Sigmoid colon (tissue), 4 donors: Measurements from ENCODE around the gene DAZAP2.

ENCODE experiments used
- EP300 ChIP-seq, 4 donors: sonication (generic); formaldehyde crosslinking; IDR thresholded peaks; one replicate each; pipeline ENCODE4 v1.6.1; 2017; ENCODE audit warnings: antibody characterized with exemption in 4 of 4
- POLR2A ChIP-seq, 2 donors: fragments of 450-650 bp; IDR thresholded peaks; one replicate each; pipeline ENCODE4 v1.6.1; 2016; ENCODE audit warnings: antibody characterized with exemption in 2 of 2, mild to moderate bottlenecking in 2 of 2, moderate library complexity in 2 of 2
- POLR2AphosphoS5 ChIP-seq, 4 donors: sonication (generic); formaldehyde crosslinking; IDR thresholded peaks; one replicate each; pipeline ENCODE4 v1.6.1; 2017; ENCODE audit warnings: antibody characterized with exemption in 4 of 4
- TF ChIP-seq, protein P1 (sequence below), 4 experiments: fragments of 450-650 bp in 3 of 4; fragments of 200-600 bp in 1 of 4; IDR thresholded peaks; one replicate each; pipeline ENCODE4 v1.5.1; 2016 to 2019; ENCODE audit warnings: antibody characterized with exemption in 4 of 4, mild to moderate bottlenecking in 3 of 4, moderate library complexity in 2 of 4

DNA sequence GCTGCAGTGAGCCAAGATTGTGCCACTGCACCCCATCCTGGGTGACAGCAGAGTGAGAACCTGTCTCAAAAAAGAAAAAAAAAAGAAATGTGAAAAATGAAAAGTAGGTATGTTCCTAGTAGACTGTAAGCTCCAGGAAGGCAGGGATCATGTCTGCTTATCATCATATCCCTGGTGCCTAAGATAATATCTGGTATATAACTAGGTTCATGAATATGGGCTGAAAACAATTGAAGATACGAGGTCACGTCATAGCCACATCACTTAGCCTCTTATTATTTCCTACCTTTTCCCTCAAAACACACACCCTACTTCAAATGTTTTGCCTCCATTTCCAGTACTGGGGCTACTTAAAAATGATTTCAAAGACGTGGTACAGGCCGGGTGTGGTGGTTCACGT, 23.7 kb upstream of the DAZAP2 start:
- TF ChIP-seq, protein P1, sequence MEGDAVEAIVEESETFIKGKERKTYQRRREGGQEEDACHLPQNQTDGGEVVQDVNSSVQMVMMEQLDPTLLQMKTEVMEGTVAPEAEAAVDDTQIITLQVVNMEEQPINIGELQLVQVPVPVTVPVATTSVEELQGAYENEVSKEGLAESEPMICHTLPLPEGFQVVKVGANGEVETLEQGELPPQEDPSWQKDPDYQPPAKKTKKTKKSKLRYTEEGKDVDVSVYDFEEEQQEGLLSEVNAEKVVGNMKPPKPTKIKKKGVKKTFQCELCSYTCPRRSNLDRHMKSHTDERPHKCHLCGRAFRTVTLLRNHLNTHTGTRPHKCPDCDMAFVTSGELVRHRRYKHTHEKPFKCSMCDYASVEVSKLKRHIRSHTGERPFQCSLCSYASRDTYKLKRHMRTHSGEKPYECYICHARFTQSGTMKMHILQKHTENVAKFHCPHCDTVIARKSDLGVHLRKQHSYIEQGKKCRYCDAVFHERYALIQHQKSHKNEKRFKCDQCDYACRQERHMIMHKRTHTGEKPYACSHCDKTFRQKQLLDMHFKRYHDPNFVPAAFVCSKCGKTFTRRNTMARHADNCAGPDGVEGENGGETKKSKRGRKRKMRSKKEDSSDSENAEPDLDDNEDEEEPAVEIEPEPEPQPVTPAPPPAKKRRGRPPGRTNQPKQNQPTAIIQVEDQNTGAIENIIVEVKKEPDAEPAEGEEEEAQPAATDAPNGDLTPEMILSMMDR (IDR thresholded peaks at IDR 0.05) = no peak
- TF ChIP-seq POLR2A (IDR thresholded peaks at IDR 0.05) = no peak
- TF ChIP-seq POLR2AphosphoS5 (IDR thresholded peaks at IDR 0.05) = no peak
- no peak for TF ChIP-seq EP300 (IDR thresholded peaks at IDR 0.05)
